Keratinocyte (primary cell): ENCODE measurements around the gene GALP.

Experiments used
- EZH2 ChIP-seq: IDR thresholded peaks from one replicate; pipeline ENCODE4 v1.6.1; 2012; ENCODE audit warnings: inconsistent platforms, mild to moderate bottlenecking, low read length, moderate library complexity
- TF ChIP-seq, protein P1 (sequence below), 3 experiments: IDR thresholded peaks in 1 of 3; conservative IDR thresholded peaks in 1 of 3; optimal IDR thresholded peaks in 1 of 3; 2 replicates in 2 of 3; 3 replicates in 1 of 3; pipeline versions ENCODE3 to v1.5.1; 2011; ENCODE audit warnings: low read length in 3 of 3, mild to moderate bottlenecking in 3 of 3, moderate library complexity in 2 of 3, control low read depth in 1 of 3, inconsistent platforms in 1 of 3; ENCODE audit not compliant: insufficient read depth in 2 of 3; ENCODE audit errors: extremely low read depth in 1 of 3

DNA sequence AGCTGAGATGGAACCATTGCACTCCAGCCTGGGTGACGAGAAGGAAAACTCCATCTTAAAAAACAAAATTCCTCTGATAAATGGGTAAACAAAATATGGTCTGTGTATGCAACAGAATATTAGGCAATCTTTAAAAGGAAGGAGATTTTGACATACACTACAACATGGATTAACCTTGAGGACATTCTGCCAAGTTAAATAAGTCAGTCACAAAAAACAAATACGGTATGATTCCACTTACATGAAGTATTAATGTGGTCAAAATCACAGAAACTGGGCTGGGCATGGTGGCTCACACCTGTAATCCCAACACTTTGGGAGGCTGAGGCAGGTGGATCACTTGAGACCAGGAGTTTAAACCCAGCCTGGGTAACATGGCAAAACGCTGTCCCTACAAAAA is 37.7 kb upstream of the GALP start:
- TF ChIP-seq, protein P1, sequence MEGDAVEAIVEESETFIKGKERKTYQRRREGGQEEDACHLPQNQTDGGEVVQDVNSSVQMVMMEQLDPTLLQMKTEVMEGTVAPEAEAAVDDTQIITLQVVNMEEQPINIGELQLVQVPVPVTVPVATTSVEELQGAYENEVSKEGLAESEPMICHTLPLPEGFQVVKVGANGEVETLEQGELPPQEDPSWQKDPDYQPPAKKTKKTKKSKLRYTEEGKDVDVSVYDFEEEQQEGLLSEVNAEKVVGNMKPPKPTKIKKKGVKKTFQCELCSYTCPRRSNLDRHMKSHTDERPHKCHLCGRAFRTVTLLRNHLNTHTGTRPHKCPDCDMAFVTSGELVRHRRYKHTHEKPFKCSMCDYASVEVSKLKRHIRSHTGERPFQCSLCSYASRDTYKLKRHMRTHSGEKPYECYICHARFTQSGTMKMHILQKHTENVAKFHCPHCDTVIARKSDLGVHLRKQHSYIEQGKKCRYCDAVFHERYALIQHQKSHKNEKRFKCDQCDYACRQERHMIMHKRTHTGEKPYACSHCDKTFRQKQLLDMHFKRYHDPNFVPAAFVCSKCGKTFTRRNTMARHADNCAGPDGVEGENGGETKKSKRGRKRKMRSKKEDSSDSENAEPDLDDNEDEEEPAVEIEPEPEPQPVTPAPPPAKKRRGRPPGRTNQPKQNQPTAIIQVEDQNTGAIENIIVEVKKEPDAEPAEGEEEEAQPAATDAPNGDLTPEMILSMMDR (optimal IDR thresholded peaks at IDR 0.05 in 1 of 3, IDR thresholded peaks at IDR 0.05 in 1 of 3, conservative IDR thresholded peaks at IDR 0.05 in 1 of 3; ENCODE audit: extremely low read depth in 1 of 3, insufficient read depth in 2 of 3, low read length in 3 of 3), result no peak
- TF ChIP-seq EZH2, result no peak
